H9 (cell line): ENCODE measurements around the gene PNPLA2. TPM values are rescaled to one million over a fixed set of nuclear protein-coding genes. Genes with fewer than 3 reads are reported as not detected.

ENCODE experiments used
- DNase-seq: peaks from one replicate; pipeline ENCODE4 v3.0.0-alpha.2; 2017
- H2AFZ ChIP-seq: one replicate; pipeline ENCODE4 v1.6.1; 2013; ENCODE audit warnings: mild to moderate bottlenecking, low read length, control low read depth, moderate library complexity
- H2AK5ac ChIP-seq: 2 replicates; pipeline ENCODE4 v1.6.1; 2013; ENCODE audit warnings: low read length, control low read depth, mixed read lengths; ENCODE audit not compliant: insufficient read length
- H2BK120ac ChIP-seq: one replicate; pipeline ENCODE4 v1.6.1; 2013; ENCODE audit warnings: low read depth, mild to moderate bottlenecking, low read length, control low read depth, inconsistent platforms; ENCODE audit not compliant: poor library complexity, severe bottlenecking
- H2BK12ac ChIP-seq: 2 replicates; pipeline ENCODE4 v1.6.1; 2013; ENCODE audit warnings: low read length, control low read depth, mixed read lengths, low read depth; ENCODE audit not compliant: insufficient read length
- H2BK15ac ChIP-seq: 2 replicates; pipeline ENCODE4 v1.6.1; 2013; ENCODE audit warnings: low read depth, low read length, control low read depth
- H2BK20ac ChIP-seq: one replicate; pipeline ENCODE4 v1.6.1; 2013; ENCODE audit warnings: low read depth, mild to moderate bottlenecking, low read length, control low read depth, inconsistent platforms; ENCODE audit not compliant: poor library complexity, severe bottlenecking
- H2BK5ac ChIP-seq: 2 replicates; pipeline ENCODE4 v1.6.1; 2013; ENCODE audit warnings: low read length, control low read depth, mixed read lengths; ENCODE audit not compliant: insufficient read length
- H3K14ac ChIP-seq: 2 replicates; pipeline ENCODE4 v1.6.1; 2013; ENCODE audit warnings: low read length, control low read depth; ENCODE audit not compliant: insufficient read depth
- H3K18ac ChIP-seq: 2 replicates; pipeline ENCODE4 v1.6.1; 2013; ENCODE audit warnings: low read depth, mild to moderate bottlenecking, mixed read lengths, low read length, control low read depth; ENCODE audit not compliant: insufficient read length
- H3K23ac ChIP-seq: 2 replicates; pipeline ENCODE4 v1.6.1; 2013; ENCODE audit warnings: low read length, control low read depth, mixed read lengths, low read depth; ENCODE audit not compliant: insufficient read length
- H3K23me2 ChIP-seq: 2 replicates; pipeline ENCODE4 v1.6.1; 2013; ENCODE audit warnings: low read depth, mild to moderate bottlenecking, mixed read lengths, low read length, control low read depth; ENCODE audit not compliant: insufficient read length, poor library complexity, severe bottlenecking
- H3K27ac ChIP-seq: 2 replicates; pipeline ENCODE4 v1.5.1; 2013; ENCODE audit warnings: low read length, control low read depth, mixed read lengths, low read depth; ENCODE audit not compliant: insufficient read length
- H3K27me3 ChIP-seq: 2 replicates; pipeline ENCODE4 v1.6.1; 2013; ENCODE audit warnings: low read length, control low read depth, inconsistent platforms; ENCODE audit not compliant: insufficient read depth
- H3K4ac ChIP-seq: 2 replicates; pipeline ENCODE4 v1.6.1; 2013; ENCODE audit warnings: low read depth, mild to moderate bottlenecking, control low read depth, inconsistent platforms, low read length, moderate library complexity
- H3K4me1 ChIP-seq: 2 replicates; pipeline ENCODE4 v1.6.1; 2013; ENCODE audit warnings: low read length, control low read depth, inconsistent platforms; ENCODE audit not compliant: insufficient read depth
- H3K4me2 ChIP-seq: 2 replicates; pipeline ENCODE4 v1.6.1; 2013; ENCODE audit warnings: low read length, control low read depth, mixed read lengths; ENCODE audit not compliant: insufficient read length, insufficient read depth
- H3K56ac ChIP-seq: 2 replicates; pipeline ENCODE4 v1.6.1; 2013; ENCODE audit warnings: low read depth, mild to moderate bottlenecking, mixed read lengths, low read length, control low read depth; ENCODE audit not compliant: insufficient read length
- H3K79me1 ChIP-seq: 2 replicates; pipeline ENCODE4 v1.6.1; 2013; ENCODE audit warnings: low read depth, mild to moderate bottlenecking, moderate library complexity, low read length, control low read depth, inconsistent platforms; ENCODE audit not compliant: insufficient read depth, poor library complexity, severe bottlenecking
- H3K79me2 ChIP-seq: 2 replicates; pipeline ENCODE4 v1.6.1; 2013; ENCODE audit warnings: low read length, control low read depth, inconsistent platforms; ENCODE audit not compliant: insufficient read depth
- H3K9ac ChIP-seq: 2 replicates; pipeline ENCODE4 v1.6.1; 2013; ENCODE audit warnings: low read length, control low read depth, mixed read lengths; ENCODE audit not compliant: insufficient read length; ENCODE audit errors: extremely low read depth
- H3K9me3 ChIP-seq: one replicate; pipeline ENCODE4 v1.6.1; 2013; ENCODE audit warnings: low read depth, low read length, inconsistent platforms; ENCODE audit not compliant: control insufficient read depth
- H3T11ph ChIP-seq: one replicate; pipeline ENCODE4 v1.6.1; 2013; ENCODE audit warnings: mild to moderate bottlenecking, low read length, control low read depth, inconsistent platforms
- H4K20me1 ChIP-seq: one replicate; pipeline ENCODE4 v1.6.1; 2013; ENCODE audit not compliant: control insufficient read depth, insufficient read length, insufficient read depth
- H4K5ac ChIP-seq: 2 replicates; pipeline ENCODE4 v1.6.1; 2013; ENCODE audit warnings: low read depth, mild to moderate bottlenecking, mixed read lengths, low read length, control low read depth; ENCODE audit not compliant: insufficient read length
- H4K8ac ChIP-seq: replicated peaks from 2 replicates; pipeline ENCODE4 v1.6.1; 2013; ENCODE audit warnings: low read length, control low read depth, mixed read lengths, low read depth; ENCODE audit not compliant: insufficient read length
- H4K91ac ChIP-seq: 2 replicates; pipeline ENCODE4 v1.6.1; 2013; ENCODE audit warnings: low read depth, mild to moderate bottlenecking, moderate library complexity, mixed read lengths, low read length, control low read depth; ENCODE audit not compliant: insufficient read length
- H3K27ac Mint-ChIP-seq, 3 experiments: 2 replicates in 2 of 3; 3 replicates in 1 of 3; pipeline ENCODE4 v1.8.0; 2020 to 2021; ENCODE audit warnings: mixed read lengths in 3 of 3, mild to moderate bottlenecking in 1 of 3, moderate library complexity in 1 of 3
- H3K27me3 Mint-ChIP-seq: 2 replicates; pipeline ENCODE4 v1.8.0; 2021; ENCODE audit warnings: low read depth, mild to moderate bottlenecking, moderate library complexity, mixed read lengths
- H3K36me3 Mint-ChIP-seq, 3 experiments: 2 replicates in 2 of 3; 3 replicates in 1 of 3; pipeline ENCODE4 v1.8.0; 2020 to 2021; ENCODE audit warnings: low read depth in 3 of 3, mixed read lengths in 3 of 3; ENCODE audit not compliant: insufficient read depth in 1 of 3
- H3K4me1 Mint-ChIP-seq, 2 experiments: 2 replicates each; pipeline ENCODE4 v1.8.0; 2020; ENCODE audit warnings: mixed read lengths in 2 of 2
- H3K4me3 Mint-ChIP-seq, 2 experiments: 2 replicates in 1 of 2; 3 replicates in 1 of 2; pipeline ENCODE4 v1.8.0; 2020 to 2021; ENCODE audit warnings: mild to moderate bottlenecking in 2 of 2, mixed read lengths in 2 of 2, moderate library complexity in 1 of 2
- H3K9me3 Mint-ChIP-seq, 2 experiments: 2 replicates in 1 of 2; 3 replicates in 1 of 2; pipeline ENCODE4 v1.8.0; 2020; ENCODE audit warnings: mild to moderate bottlenecking in 2 of 2, mixed read lengths in 2 of 2, moderate library complexity in 1 of 2
- WGBS: extraction: QIAGEN DNeasy Blood & Tissue Kit; methylation state at CpG from one replicate; pipeline ENCODE4 v1.1.7; 2013; ENCODE audit warnings: missing lambda C conversion rate, low lambda C conversion rate, mixed read lengths; ENCODE audit not compliant: insufficient read length; ENCODE audit errors: extremely low coverage; 5-methylcytosine and 5-hydroxymethylcytosine counted together
- total RNA-seq: library from RNA; stranded (reverse); gene quantifications from 2 replicates; pipeline ENCODE4 v1.2.1, GENCODE V29; 2021
- TF ChIP-seq, protein P1 (sequence below): fragments of 200-600 bp; sonication (generic); conservative IDR thresholded peaks from 3 replicates; pipeline ENCODE4 v1.8.0; 2021; ENCODE audit warnings: antibody characterized with exemption, mild to moderate bottlenecking

The PNPLA2 gene
- total RNA-seq, 1 experiment from 2014 or later, result 67.3 TPM

GRCh38 chr11:788009-788640 is 30.6 kb upstream of the PNPLA2 start:
- Mint-ChIP-seq H3K27ac (no peak overlapping the region), H3K4me3 (peak overlapping the region in 1 of 2 experiments; percentile 25; a peak in 1 of 5 replicates), H3K4me1 (peaks cover 14 to 35% of the 10 kb centered on the region in 2 experiments), H3K9me3 (no peaks in the 10 kb centered on the region), H3K36me3 (peaks cover 3 to 14% (median 4%) of the 10 kb centered on the region in 3 experiments; a peak in 5 of 7 replicates), H3K27me3 (peaks cover 10% of the 10 kb centered on the region)
- Histone ChIP-seq H3K56ac (no peak overlapping the region), H2BK5ac (no peak overlapping the region), H3T11ph (no peak overlapping the region), H2BK120ac (no peak overlapping the region), H3K9me3 (no peaks in the 10 kb centered on the region), H3K9ac (no peak overlapping the region), H3K27me3 (no peaks in the 10 kb centered on the region), H4K8ac (no peak overlapping the region), H2AFZ (no peak overlapping the region), H4K20me1 (no peaks in the 10 kb centered on the region), H3K27ac (no peak overlapping the region), H3K4me1 (peaks cover 2% of the 10 kb centered on the region; the same call in 1 of the 2 replicates), H2BK15ac (no peak overlapping the region), H3K18ac (no peak overlapping the region), H3K4ac (no peak overlapping the region), H3K14ac (no peak overlapping the region), H2BK20ac (no peak overlapping the region), H4K5ac (no peak overlapping the region), H3K4me2 (no peak overlapping the region), H4K91ac (no peak overlapping the region), H2BK12ac (no peak overlapping the region), H3K79me1 (no peaks in the 10 kb centered on the region), H3K23me2 (peaks cover 4% of the 10 kb centered on the region), H3K79me2 (no peaks in the 10 kb centered on the region), H3K23ac (no peak overlapping the region), H2AK5ac (no peak overlapping the region)
- no peak for DNase-seq
- no CpG with 5 or more reads among the region's 28 CpGs for WGBS
- TF ChIP-seq, protein P1, sequence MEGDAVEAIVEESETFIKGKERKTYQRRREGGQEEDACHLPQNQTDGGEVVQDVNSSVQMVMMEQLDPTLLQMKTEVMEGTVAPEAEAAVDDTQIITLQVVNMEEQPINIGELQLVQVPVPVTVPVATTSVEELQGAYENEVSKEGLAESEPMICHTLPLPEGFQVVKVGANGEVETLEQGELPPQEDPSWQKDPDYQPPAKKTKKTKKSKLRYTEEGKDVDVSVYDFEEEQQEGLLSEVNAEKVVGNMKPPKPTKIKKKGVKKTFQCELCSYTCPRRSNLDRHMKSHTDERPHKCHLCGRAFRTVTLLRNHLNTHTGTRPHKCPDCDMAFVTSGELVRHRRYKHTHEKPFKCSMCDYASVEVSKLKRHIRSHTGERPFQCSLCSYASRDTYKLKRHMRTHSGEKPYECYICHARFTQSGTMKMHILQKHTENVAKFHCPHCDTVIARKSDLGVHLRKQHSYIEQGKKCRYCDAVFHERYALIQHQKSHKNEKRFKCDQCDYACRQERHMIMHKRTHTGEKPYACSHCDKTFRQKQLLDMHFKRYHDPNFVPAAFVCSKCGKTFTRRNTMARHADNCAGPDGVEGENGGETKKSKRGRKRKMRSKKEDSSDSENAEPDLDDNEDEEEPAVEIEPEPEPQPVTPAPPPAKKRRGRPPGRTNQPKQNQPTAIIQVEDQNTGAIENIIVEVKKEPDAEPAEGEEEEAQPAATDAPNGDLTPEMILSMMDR, result no peak
